GM10847 (cell line): Measurements from ENCODE around the gene ARHGAP26.

ENCODE experiments used
- POLR2A ChIP-seq: IDR thresholded peaks from 2 replicates; pipeline ENCODE4 v1.6.1; 2011; ENCODE audit not compliant: insufficient read length; ENCODE audit errors: extremely low read depth

ARHGAP26 gene

GRCh38 chr5:143222287-143223231 lies 452.4 kb downstream of the ARHGAP26 start:
- TF ChIP-seq POLR2A, result no peak

DNA sequence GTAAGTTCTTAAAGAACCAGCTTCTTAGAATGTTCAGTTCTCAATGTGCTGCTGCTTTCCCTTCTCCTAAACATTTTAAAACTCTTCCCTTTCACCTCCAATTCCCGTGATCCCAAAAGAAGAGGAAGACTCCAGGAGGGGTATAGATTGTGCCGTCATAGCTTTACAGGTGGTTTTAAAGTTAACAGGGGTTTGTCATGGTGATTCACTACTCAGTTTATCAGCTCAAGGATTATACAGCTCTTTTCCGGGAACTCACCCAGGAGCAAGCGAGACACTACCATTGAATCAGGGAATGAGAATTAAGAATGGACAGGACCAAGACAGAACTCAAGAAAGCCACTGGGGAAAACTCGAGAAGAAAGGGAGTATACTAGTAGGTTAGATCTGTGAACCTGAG lies 454.5 kb downstream of the ARHGAP26 start:
- no peak for TF ChIP-seq POLR2A

GRCh38 chr5:143225511-143225910 lies 455.3 kb downstream of the ARHGAP26 start:
- TF ChIP-seq POLR2A, result no peak

- TF ChIP-seq POLR2A, result no peak
Observed at GRCh38 chr5:143226361-143226760, 456.2 kb downstream of the ARHGAP26 start.

DNA sequence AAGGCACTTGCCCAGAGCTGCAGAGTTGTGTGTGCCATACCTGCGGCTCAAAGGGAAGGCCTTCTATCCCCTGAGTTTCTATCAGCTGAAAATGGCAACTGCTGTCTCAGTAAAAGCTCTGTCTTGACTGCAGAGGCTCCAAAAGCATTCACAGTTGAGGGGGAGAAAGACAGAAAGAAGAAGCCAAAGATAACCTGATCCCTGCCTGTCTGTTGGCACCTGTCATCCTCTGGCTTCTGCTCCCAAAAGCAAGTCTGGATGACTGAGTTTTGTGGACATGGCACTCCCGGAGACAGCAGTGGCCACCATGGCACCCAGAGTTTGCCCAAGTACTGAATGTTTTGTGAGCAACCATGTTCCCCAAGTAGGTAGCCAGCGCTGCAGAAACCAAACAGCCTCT lies 456.7 kb downstream of the ARHGAP26 start:
- no peak for TF ChIP-seq POLR2A

DNA sequence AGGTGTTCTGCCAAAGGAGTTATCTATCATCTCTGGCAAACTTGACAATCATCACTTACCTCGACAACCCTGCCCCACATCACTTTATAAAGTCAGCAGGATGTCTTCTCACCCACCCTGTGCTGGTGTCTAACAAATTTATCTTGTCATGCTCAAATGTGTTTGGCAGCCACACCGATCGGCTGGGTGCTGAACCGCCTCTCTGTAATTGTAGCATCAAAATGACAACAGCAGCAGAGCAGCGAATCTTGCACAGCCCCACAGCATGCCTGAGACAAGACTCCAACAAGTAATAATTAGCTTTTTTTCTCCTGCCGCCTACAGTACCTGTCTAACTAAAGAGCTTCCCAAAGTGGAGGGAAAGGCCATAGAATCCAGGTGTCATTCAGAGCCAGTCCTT lies 457.1 kb downstream of the ARHGAP26 start:
- TF ChIP-seq POLR2A, result no peak

GRCh38 chr5:143228597-143229293 lies 458.6 kb downstream of the ARHGAP26 start:
- no peak for TF ChIP-seq POLR2A

- TF ChIP-seq POLR2A, result no peak
Observed at GRCh38 chr5:143229426-143229895, 459.3 kb downstream of the ARHGAP26 start.

DNA sequence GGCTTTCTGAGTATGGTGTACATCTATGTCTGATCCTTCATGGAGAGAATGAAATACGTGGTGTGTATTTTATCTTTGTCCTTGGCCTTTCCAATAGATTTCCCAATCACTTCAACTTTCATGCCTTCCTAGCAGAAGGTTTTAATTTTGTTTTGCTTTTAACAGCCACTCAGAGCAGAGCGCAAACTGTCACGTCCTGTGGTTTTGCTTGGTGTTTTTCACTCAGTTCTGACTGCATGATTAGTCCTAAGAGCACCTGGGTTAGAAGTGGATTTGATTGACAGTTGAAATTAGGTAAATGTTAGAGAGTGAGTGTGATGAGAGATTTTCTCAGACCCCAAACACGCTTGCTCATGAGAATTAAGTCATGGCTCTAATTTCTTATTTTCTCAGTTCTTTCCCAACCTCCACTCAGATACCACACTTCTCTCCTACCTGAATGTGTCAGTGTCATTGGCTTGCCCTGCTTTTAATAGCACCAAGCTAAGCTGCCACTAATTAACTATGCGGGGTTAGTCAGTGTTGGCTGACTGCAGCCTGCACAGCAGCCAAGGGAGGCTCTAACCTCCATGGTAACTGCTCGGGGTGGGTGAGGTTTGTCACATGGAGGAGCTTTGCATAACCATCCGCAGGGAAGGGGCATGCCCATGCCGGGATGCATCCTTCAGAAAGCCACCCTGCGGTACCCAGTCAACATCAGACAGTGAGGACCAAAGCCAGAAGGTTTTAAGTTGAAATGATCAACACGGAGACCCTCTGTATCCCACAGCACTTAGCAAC lies 459.9 kb downstream of the ARHGAP26 start:
- TF ChIP-seq POLR2A, result no peak

GRCh38 chr5:143230676-143230996 lies 460.5 kb downstream of the ARHGAP26 start:
- TF ChIP-seq POLR2A, result no peak

- TF ChIP-seq POLR2A, result no peak
Observed at GRCh38 chr5:143231416-143231815, 461.2 kb downstream of the ARHGAP26 start.

GRCh38 chr5:143231973-143232812 lies 462.0 kb downstream of the ARHGAP26 start:
- no peak for TF ChIP-seq POLR2A

DNA sequence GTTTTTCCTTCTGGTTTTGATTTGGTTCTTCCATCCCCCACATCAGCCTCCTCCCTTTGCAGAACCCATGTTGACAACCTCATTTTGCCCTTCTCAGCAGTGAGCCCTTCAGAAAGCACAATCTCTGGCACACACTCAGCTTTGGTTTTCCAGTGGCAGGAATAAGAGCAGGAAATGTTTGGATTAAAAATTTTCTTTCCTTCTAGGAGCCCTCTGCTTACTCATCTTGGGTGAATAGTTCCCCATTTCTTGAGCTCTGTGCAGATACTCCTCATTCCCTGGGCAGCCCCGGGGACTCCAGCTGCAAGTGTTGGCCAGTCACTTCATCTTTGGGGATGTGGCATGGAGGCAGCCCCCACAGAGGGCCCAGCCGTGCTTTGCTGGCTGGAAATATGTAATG lies 462.9 kb downstream of the ARHGAP26 start:
- TF ChIP-seq POLR2A, result no peak

DNA sequence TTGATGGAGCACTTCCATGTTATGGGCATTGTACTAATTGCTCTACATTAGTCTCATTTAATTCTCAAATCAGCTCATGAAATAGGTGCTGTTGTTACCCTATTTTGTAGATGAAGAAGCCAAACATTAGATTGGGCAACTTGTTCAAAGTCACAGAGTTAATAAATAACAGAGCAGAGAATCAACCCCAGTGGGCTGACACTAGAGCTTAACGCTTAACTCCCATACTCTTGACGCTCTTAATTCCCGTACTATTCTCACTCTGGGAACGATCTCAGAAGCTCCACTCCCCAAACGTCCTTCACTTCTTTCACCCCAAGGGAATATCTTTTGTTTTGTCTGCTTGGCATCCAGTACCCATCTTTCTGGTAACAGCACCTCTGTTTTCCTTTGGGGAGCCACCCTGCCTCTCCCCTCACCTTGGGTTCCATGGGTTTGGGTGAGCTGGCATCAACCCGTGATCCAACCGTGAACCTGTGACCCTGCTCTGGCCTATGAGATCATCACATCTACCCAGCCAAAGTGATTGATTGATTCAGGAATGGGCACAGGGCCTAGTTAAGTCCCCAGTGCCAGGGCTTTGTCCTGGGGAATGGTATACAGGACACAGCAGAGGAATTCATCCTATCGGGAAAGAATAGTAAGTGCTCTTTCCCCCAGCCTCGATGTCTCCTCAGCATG lies 464.1 kb downstream of the ARHGAP26 start:
- TF ChIP-seq POLR2A, result no peak
